GM21360 (cell line): ENCODE measurements around the gene RNF130.
"Not testable (repeated sequence)": the region's sequence is repeated elsewhere in the genome, so short reads cannot be mapped to it uniquely, and the experiment has no call there.

ENCODE experiments used
- ATAC-seq: cut with Tn5 transposase; IDR thresholded peaks from one replicate; pipeline ENCODE4 v1.9.1; 2021; ENCODE audit warnings: mild to moderate bottlenecking, moderate library complexity; ENCODE audit not compliant: unreplicated experiment

RNF130 gene

GRCh38 chr5:180103487-180104167 is 32.1 kb upstream of the RNF130 start:
- ATAC-seq: no peak

DNA sequence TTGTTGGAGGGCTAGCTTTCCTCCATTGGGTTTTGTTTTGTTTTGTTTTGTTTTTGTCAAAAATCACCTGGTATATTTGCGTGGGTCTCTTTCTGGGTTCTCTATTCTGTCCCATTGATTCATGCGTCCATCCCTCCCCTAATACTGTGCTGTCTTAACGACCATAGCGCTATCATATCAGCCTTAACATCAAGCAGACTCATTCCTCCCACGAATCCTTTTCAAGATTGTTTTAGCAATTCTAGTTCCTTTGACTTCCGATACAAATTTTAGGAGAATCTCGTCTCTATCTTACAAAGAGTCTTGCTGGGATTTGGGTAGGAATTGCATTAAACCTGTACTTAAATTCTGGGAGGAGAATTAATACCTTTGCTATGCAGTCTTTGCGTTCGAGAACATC is 31.1 kb upstream of the RNF130 start:
- no peak for ATAC-seq

- no peak for ATAC-seq
Measured at GRCh38 chr5:180101451-180102105, 30.0 kb upstream of the RNF130 start.

DNA sequence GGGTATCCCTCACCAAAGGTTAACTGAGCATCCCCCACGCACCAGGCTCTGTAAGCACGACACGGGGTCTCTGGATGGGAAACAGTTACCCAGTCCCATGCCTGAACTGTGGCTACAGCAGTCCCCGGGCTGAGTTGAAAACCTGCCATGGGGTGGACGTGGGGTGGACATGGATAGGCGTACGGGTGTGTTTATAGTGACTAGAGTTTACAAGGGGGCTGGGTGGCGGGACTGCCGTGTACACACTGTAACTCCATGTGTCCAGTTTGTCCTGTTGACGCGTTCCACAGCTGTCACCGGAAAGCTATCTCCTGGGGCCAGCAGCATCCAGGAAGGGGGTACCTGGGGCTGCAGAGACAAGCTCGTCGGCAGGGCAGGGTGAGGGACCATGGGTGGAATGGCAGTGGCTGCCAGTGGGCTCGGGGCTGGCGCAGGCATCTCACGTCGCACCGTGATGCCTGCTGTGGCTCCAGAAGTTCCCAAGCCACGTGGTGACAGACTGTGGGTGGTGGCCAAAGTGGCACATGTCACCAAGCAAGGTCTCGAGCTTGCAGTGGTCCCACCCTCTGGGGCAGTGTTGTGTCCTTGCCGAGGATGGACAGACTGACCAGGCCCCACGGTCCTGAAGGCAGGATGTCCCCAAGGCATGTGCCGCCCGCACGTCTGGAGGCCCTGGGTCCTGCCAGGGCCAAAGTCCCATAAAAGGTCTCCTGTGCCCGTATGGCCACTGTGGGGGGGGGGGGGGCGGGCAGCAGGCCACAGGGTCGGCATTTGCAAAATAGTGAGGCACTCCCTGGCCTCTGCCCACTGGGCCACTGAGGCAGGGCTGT is 29.3 kb upstream of the RNF130 start:
- no peak for ATAC-seq

GRCh38 chr5:180099733-180100611 is 28.4 kb upstream of the RNF130 start:
- no peak for ATAC-seq

DNA sequence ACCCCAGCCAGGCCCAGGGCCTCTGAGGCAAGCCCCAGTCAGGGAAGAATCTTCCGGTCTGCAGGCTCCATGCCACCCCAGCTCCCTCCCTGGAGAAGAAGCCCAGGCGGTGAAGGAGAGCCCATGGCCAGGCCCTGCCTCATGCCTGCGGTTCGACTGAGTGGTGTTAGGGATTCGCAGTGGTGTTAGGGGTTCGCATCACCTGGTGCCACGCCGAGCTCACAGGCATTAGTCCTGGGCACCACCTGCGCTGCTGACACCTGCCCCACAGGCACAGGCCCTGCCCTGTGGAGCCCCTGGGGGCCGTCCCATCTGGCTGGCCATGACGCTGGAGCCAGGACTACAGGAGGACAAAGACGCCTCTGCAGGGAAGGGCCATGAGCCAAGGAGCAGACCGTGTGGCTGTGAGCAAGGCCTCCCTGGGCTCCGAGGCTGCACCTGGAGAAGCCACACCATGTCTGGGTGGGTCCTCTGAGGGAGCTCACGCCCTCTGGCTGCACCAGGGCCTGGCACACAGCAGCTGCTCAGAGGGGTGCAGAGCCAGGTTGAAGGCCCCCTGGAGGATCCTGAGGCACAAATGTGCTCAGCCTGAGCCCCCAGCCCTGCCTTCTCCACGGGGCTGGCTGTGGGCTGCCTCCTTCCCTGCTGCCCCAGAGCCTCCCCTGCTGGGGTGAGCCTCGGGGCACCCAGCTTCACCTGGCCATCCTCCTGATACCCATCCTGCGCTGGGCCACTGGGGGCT is 27.6 kb upstream of the RNF130 start:
- ATAC-seq: no peak

- ATAC-seq: no peak
Measured at GRCh38 chr5:180098526-180098925, 27.0 kb upstream of the RNF130 start.

- ATAC-seq: no peak
Measured at GRCh38 chr5:180097926-180098325, 26.4 kb upstream of the RNF130 start.

DNA sequence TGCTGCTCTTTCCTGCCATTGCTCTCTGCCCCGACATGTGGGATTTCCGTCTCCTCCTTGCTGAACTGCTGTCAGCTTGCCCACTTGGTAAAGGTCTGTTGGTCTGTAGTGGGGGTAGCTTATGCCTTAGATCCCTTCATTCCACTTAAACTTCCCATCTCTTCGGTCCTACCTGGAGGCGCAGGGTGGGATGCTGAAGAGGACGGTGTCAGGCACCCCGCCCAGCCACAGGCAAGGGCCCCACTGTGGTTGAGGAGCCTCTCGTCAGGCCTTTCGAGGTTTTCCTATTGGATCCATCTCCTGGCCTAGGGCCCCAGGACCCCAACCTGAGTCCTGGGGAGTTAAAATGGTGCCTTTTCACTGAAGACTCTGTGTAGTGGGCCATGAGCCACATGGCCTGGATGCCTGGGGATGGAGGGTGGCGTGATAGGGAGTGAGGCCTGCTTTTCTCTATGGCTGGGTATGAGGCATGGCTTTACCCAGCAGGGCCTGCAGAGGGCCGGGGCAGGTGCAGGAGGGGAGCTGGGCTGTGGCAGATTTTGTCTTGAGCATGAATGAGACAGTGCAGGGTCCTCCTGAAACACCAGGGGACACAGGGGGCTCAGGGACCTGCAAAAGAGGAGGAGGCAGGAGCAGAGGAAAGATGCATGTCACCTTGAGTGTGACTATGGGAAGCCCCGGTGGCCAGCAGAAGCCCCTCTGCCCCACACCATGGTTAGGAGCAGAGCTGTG is 25.8 kb upstream of the RNF130 start:
- ATAC-seq: no peak

DNA sequence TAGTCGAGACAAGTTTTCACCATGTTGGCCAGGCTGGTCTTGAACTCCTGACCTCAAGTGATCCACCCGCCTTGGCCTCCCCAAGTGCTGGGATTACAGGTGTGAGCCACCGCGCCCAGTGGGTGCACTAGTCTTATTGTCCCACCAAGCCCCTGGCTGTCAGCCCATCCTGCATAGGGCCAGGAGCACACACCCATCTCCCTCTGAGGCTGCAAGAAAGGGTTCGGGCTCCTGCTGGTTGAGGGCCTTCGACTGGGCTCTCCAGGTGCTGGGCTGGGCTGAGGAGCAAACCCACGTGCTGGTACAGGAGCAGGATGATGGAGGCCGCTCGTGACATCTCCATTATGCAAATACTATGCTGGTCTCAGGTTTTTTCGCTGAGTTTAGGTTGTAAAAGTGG is 25.1 kb upstream of the RNF130 start:
- no peak for ATAC-seq

DNA sequence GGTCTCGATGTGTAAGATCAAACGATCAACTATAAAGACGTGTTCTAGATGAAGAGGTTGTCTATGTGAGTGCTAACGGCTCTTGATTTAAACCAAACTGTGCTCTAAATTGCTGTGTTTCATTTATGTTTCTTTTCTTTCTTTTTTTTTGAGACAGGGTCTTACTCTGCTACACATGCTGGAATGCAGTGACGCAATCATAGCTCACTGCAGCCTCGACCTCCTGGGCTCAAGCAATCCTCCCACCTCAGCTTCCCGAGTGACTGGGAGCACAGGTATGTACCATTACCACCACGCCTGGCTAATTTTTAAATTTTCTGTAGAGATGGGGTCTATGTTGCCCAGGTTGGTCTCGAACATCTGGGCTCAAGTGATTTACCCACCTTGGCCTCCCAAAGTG is 24.0 kb upstream of the RNF130 start:
- ATAC-seq: no peak

DNA sequence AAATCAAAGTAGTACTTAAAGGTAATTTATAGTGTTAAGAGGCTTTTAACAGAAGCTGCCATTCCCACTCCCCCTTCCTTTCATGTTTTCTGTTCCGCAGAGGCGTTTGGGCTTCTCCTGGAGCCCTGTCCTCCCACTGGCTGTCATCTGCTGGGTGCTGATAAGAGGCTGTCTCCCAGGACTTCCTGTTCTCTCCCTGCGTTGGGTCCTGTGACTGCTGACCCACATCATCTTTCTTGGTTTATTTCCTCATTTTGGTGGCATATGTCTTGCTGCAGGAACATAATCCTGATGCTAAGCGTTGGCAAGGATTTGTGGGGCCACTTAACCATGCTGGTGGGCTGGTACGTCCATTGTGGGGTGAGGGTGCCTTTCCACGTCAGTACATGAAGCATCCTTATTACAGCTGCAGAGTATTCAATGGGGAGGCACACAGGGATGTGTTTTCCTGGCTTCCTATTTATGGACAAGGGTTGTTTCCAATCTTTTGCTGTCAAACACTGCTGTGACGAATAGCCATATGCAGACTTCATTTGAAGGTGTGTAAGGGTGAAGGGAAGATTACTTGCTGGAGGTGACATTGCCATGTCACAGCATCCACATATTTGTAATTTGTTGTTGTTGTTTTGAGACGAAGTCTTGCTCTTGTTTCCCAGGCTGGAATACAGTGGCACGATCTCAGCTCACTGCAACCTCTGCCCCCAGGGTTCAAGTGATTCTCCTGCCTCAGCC is 22.3 kb upstream of the RNF130 start:
- ATAC-seq: no peak

DNA sequence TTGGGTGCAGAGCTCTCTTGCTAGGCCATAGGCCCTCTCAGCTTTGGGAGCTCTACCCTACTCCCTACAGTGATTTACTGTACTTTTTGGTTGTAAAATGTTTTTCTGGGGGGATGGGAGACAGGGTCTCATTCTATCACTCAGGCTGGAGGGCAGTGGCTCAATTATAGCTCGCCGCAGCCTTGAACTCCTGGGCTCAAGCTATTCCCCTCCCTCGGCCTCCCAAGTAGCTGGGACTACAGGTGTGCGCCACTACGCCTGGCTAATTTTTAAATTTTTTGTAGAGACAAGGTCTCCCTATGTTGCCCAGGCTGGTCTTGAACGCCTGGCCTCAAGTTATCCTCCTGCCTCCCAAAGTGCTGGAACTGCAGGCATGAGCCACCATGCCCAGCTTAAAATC is 21.7 kb upstream of the RNF130 start:
- ATAC-seq: no peak

GRCh38 chr5:180090769-180091546 is 19.4 kb upstream of the RNF130 start:
- no peak for ATAC-seq

DNA sequence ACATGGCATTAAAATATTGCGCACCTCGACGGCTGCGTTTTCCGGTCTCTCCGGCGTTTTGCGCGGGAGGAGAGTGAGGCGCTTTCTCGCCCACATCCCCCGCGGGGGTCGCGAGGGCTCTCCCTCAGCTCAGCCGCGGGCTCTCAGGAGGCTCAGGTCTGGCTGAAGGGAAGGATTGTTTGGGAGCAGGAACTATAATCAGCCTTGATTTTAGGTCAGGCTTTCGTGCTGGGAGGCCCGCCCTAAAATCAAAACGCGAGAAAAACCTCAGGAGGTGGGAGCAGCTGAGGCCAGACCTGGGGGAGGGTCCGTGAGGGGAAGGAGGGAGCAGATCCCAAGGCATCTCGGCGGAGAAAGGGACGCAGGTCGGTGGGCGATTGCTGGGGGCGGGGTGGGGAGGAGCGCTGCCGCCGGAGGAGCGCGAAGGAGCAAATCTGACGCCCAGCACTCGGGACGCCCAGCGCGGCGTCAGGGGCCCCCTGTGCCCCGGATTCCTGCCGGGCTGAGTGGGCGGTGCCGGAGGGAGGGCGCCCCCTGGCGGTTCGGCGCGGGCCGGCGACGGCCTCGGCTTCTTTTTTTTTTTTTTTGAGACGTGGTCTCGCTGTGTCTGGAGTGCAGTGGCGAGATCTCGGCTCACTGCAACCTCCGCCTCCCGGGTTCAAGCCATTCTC is 18.7 kb upstream of the RNF130 start:
- no peak for ATAC-seq

GRCh38 chr5:180089628-180090027 is 18.1 kb upstream of the RNF130 start:
- not testable (repeated sequence) for ATAC-seq

DNA sequence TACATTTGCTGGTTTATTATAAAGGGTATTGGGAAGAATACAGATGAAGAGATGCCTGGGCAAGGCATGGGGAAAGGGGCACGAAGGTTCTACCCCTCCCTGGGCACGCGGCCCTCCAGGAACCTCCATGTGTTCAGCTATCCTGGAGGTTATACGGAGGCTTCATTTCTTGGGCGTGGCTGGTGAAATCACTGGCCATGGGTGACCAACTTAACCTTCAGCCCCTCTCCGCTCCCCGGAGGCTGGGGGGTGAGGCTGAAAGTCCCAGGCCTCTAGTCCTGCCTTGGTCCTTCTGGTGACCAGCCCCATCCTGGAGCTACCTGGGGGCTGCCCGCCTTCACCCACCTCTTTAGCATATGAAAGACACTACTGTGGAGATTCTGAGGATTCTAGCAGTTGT is 17.0 kb upstream of the RNF130 start:
- ATAC-seq: no peak
